ENCODE results near the gene ACYP1.

Gene ACYP1

DNA sequence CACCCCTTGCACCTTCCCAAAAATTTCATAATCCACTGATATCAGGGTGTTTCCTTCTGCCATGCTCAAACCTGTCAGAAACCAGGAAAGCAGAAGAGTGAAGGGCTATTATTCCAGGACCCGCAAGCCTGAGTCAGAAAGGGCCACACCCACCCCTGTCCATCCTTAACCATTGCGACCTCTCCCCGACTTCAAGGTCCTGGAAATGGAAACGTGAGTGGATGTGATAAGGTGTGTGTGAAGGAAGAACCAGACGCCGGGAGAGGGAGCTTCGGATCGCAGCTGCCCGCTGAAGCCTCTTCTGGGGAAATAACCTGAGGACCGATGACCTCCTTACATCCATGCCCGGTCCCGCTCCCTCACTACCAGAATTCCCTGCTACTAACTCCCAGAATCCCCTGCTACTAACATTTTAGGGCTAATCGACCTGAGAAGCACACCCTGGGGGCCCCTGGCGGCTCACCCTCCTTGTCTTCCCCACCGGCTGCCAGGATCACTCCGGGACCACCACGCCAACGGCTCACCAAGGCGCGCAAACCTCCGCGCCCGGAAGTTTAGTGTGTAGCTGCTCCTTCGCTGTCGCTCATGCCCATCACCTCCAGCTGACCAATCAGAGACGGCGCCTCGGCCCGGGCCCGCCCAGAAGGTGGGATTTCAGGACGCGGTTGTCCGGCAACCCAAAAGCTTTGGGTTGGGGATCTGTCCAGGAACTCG lies at the start of gene ACYP1:
ACYP1 (minus strand) TSS at position 534 of the 714 bp plus-strand sequence; CDS start at position 63, 471 bp downstream.
- DNase-seq (ENCODE audit: low read depth in 2 of 2): peak; percentile 76 to 80

DNA sequence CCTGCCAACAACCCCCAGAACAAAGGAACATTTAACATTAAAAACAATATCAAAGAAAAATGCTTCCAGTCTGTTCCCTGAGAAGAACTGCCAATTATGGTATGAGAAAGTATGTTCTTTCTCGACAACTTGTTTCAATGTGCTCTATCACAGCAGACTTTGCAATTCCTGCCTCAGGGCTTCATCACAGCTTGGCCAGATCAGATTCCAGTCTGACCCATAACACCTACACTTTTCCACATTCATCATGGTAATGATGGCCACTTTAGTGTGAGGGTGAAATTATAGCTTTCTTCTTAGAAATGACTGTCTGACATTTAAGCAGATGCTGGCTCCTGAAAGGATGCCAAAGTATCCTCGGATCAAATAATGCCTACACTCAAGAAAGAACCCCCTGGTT lies 46.1 kb upstream of the ACYP1 start:
- DNase-seq (ENCODE audit: low read depth in 2 of 2): no peak

DNA sequence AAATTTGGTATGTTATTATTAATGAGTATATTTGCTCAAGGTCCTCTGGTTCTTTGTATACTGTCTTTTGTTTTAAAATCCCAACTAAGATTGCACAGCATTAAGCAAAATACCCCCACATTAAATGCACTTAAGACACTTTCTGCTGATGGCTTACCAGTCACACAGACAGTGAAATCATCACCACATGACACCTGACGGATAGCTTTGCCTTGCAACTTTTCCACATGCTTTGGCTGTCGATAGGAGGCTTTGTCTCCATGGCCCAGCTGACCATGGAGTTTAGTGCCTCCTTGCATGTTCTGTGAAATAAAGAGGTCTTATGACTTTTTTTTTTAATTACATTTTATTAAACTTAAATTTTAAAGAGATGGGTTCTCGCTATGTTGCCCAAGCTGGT lies 43.4 kb upstream of the ACYP1 start:
- DNase-seq (ENCODE audit: low read depth in 2 of 2): no peak

DNA sequence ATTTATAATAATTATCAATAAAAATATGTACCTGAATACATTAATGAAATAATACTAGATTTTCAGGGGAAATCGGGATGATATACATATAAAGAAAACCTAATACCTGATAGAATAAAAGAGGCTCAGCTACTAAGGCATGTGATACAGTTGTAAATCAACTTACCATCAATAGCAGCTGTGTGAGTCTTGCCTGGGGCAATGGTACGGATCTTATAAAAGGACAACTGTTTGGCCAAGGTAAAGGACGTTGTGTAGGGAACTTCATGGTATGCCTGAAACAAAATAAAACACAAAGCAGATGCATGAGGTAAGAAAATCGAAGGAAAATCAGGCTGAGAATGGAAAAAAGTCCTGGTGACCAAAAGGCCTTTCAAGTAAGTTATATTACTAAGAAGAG lies 37.7 kb upstream of the ACYP1 start:
- DNase-seq (ENCODE audit: low read depth in 2 of 2): no peak

DNA sequence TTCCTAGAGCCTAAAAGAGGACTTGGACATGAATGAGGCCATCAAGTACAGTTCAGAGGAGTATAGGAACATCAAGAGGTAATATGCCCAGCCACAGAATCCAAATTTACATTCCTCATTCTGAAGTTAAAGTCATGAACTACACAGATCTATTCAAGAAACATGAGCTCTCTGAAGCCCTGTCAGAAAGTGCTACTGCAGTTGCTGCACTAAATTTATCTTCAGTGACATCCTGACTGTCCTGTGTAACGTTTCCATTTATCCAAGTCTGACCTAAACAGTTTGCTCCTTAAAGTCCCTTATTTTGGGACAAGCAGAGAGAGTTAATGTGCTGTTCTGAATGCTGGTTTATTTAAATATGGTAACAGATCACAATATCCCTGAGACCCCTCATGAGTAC lies 34.9 kb upstream of the ACYP1 start:
- no peak for DNase-seq (ENCODE audit: low read depth in 2 of 2)

DNA sequence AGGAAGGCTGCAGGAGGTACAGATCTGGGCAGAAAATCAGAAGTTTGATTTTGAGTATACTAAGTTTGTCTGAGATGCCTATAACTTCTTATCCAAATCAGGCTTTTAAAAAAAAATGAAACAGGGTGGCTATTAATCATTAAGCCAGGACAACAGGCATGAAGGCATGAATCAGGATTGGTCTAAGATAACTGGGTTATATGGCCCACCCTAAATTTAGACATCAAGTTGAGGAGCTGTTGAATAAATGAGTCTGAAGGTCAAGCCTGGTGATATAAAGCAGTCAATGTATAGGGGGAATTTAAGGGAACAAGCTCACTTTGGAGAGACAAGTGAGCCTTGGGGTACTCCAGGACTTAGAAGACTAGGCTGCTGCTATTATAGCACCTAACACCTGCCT lies 34.4 kb upstream of the ACYP1 start:
- no peak for DNase-seq (ENCODE audit: low read depth in 2 of 2)

DNA sequence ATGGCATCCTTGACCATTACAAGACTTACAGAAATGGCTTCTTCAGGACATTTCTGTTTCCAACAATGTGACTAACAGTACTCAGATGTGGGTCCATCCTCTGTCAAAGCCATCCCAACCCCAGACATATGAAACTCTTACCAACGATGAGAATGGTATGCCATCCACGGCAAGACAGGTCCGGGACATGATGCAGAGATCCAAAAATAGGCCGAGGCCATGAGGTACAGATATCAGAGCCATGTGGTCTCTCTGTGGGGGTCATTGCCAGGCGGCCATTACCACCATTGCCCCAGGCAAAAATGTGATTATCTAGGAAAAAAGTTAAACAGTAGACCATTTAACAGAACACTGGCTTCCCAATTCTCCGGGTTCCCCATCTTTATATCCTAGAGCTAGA lies 33.1 kb upstream of the ACYP1 start:
- no peak for DNase-seq (ENCODE audit: low read depth in 2 of 2)

DNA sequence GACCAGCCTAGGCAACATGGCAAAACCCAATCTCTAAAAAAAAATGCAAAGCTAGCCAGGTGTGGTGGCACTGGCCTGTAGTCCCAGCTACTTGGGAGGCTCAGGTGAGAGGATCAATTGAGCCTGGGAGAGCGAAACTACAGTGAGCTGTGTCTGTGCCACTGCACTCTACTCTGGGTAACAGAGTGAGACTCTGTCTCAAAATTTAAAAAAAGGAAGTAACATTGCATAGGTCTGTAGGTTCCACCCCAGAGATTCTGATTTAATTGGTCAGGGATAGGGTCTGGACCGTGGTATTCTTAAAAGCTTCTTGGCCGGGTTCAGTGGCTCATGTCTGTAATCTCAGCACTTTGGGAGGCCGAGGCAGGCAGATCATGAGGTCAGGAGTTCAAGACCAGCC lies 31.9 kb upstream of the ACYP1 start:
- no peak for DNase-seq (ENCODE audit: low read depth in 2 of 2)

DNA sequence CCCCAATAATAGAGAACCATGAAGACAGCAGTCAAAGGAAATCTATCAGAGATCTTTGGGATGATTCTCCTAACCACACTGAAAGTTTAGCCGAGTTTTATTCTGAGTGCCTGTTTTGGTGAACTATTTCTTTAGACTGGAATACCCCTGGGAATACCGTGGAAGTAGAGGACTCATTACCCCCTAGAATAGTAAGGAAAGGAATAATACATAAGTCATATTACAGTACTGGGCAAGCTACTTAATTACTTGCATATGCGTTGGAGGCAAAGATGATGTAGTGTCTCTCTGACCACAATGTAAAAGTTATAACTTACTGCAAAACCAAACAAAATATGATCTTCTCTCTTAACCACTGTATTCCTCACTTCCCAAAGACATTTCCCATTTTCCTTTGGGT lies 31.1 kb upstream of the ACYP1 start:
- no peak for DNase-seq (ENCODE audit: low read depth in 2 of 2)

DNA sequence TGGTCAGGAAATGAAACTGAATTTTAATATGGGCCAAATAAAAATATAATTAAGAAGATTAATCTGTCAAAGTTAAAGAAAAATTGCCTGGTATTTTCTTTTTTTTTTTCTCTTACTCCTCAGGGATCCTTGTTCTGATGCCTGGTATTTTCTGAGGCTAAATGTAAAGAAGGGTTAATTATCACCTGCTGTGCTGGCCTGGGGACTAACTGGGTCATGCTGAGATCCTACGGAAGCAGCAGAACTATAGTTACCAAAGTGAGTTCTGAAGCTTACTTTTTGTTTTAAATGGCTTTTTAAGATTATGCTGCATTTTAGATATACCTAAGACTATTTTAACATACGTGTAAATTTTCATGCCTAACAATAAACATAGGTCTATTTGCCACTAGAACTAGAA lies 28.9 kb upstream of the ACYP1 start:
- DNase-seq (ENCODE audit: low read depth in 2 of 2): no peak

DNA sequence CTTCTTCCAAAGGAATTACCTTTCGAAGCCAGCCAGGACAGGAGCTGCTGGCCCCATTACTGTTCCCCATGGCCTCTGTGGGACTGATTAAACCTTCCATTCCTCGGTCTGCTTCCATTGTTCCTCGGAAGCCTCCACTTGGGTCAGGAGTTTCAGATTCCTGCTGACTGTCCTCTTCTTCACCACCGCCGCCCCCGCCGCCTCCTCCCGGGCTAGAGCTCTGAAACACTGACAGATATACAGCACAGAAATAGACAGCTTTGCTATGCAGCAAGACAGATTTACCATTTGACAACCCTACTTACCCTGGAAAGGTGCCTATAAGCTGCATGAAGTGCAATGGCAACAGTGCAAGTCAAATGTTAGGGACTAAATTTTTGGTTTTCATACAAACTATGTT lies 27.4 kb upstream of the ACYP1 start:
- DNase-seq (ENCODE audit: low read depth in 2 of 2): no peak

DNA sequence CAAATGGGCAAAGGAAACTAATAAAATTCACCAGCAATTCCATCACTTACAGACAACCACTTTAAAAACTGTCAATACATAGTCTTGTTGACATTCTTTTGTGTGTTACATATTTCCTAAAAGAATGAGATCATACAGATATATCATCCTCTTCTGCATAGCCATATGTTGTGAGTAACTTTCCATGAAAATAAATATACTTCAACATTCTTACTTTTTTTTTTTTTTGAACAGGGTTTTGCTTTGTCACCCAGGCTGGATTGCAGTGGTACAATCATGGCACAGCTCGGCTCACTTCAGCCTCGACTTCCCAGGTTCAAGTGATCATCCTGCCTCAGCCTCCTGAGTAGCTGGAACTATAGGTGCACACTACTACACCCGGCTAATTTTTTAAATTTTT lies 26.5 kb upstream of the ACYP1 start:
- no peak for DNase-seq (ENCODE audit: low read depth in 2 of 2)

DNA sequence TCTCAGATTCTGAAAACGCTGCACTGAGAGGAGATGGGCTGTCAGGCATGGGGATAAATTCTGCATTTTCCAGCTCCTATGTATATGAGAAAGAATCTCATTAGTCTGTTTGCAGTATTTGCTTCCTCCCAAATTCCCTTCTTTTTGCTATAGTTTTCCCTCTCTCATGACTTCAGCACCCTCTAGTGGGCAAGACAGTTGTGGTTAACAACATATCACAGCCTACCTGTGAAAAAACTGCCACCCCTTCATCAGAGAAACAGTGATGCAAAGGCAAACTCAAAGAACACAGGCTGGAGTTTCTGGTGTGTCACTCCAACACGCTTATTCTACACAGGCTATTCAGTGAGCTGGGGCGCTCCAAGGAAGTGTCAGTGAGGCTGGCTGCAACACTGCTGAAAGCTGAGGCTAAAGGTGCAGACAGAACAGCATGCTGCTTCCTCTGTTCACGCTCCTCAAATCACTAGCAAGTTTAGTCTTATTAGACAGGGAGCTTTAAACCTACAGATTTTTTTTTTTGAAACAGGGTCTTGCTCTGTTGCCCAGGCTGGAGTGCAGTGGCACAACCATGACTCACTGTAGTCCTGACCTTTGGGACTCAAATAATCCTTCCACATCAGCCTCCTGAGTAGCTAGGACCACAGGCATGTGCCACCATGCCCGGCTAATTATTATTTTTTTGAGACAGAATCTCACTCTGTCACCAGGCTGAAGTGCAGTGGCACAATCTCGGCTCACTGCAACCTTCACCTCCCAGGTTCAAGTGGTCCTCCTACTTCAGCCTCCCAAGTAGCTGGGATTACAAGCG lies 24.9 kb upstream of the ACYP1 start:
- no peak for DNase-seq (ENCODE audit: low read depth in 2 of 2)

DNA sequence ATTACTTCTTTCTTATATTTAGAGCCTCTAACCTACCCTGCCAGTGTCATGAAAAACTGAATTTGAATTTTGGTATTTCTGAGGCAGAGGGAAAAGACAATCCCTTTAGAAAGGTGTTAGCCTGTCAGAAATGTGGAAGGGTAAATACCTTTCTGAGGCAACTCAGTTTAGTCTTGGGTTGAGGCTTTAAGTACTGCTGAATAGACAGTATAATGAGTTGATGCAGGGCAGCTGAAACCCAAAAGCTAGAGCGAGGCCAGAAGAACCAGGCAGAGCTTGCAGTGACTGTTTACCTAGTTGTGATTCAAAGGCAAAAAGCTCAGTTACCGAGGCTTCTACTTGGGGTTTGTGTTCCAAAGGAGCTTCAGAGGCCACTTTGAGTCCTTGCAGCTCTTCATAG lies 24.3 kb upstream of the ACYP1 start:
- no peak for DNase-seq (ENCODE audit: low read depth in 2 of 2)

DNA sequence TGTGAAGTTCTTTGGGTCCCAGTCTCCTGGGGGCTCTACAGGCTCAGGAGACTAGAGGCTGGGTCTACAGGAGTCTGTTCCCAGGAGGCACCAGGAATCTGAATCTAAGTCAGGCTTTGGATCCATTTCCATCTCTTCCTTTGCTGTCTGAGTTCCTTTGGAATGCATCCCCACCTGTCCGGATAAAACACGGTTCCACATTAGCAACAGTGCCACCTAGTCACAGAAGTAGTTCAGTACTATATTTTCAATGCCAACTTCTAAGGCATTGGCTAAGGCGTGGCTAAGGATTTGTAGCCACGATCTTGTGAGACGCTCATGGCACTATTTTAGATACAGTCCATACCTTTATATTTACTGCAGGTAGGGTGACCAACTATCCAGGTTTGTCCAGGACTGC lies 20.7 kb upstream of the ACYP1 start:
- DNase-seq (ENCODE audit: low read depth in 2 of 2): no peak

DNA sequence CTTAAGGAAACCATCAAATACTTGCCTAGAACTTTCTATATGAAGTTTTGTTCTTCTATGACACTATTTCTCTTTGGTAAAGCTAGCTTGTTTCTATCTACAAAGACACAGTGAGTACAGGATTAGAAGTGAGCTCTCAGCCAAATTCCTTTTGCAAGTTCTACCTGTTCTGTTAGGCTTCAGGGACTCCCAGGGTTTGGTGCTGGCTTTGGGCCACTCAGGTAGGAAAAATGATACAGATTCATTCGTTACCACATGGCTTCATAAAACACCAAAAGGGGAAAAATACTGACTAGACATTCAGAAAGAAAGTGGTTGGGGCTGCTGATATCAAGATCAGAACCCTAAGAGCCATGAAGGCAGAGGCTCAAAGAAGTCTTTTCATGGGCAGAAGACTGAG lies 19.4 kb upstream of the ACYP1 start:
- DNase-seq (ENCODE audit: low read depth in 2 of 2): no peak

DNA sequence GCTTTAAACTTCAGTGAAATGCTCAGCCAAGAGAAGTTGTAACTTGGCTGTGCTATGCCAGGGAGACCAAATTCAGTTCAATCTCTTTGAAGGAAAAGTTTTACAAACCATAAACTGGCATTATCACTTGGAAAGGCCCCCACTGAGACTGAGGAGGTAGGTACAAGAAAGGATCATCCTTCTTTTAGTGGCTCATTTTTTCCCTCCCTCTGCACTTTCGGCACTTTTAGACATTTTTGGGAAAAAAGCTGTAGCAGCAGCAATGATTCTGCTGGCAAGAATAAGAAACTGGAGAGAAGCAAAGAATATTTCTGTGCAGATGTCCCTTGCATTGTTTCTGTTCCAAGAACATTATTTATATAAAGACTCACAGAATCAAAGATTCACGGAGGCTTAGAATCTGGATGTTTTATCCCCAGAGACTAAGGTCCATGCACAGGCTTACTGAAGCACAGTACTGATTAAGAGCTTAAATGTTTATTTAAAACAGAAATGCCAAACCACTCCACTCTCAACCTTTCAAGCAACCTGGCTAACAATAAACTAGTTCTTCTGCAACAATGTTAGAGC lies 17.9 kb upstream of the ACYP1 start:
- DNase-seq (ENCODE audit: low read depth in 2 of 2): no peak

DNA sequence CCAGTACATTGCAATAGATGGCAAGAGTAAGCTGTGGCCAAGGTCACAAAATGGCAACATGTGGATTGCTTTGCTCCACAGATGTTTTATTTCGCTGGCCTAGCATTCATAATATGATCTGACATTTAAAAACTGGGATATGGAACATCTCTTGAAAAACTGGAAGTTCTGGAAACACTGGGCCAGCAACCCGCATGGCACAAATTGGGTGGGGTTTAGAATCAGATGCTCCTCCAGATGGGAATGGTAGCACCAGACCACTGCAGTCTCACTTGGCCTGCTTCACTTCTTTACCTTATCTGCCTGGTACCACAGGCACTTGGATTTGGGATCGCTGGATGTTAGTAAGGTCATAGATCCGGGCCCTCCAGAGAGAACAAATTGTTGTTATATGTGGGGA lies 15.7 kb upstream of the ACYP1 start:
- no peak for DNase-seq (ENCODE audit: low read depth in 2 of 2)

DNA sequence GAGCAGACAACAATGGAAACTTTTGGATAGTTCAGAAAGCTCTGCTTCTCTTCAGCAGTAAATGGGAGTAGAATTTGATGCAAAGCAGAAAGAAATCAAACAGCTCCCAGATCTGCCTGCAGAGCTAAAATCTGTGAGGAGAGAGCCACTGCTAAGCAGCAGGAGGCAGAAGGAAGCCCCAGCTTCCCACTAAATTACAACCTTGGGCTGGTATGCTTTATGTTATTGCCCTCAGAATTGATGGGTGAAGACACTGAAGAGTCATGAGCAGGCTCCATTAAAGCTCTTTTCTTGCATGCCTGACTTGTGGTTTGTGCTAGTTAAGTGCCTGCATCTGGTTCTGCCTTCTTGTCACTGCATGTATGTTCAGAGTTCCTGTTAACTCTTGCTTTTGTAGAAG lies 14.0 kb upstream of the ACYP1 start:
- DNase-seq (ENCODE audit: low read depth in 2 of 2): no peak

DNA sequence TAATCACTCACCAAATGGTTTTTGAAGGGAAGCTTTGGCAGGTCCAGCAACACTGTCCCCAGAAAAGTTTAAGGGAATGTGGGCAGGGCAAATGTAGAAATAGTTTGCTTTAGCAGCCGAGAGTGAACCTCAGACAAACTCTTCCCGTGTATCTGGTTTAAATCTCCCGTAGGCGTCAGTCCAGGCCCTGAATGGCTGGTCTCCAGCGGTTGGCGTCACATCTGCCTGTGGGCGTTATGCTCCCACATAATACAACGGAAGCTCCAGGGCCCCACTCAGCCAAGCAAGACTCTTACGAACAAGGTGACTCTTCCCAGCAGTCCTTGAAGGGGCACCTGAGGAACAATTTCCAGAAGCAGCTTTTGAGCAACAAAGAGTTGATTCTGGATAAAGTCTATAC lies 6.6 kb upstream of the ACYP1 start:
- DNase-seq (ENCODE audit: low read depth in 2 of 2): no peak

DNA sequence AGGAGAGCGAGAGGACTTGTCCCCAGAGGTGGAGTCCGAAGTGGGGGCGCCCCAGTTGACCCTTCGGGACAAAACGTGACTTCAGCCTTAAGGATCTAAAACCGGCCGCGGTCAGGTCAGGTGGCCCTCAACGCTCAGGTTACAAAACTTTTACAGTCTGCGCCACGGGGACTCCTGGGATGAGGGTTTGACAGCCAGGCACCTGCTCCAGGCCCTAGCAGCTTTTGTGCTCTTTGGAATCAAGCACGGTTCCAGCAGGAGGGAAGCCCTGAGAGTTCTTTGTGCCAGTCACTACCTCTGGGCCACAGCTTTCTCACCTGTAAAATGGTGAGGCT lies 6.0 kb upstream of the ACYP1 start:
- DNase-seq (ENCODE audit: low read depth in 2 of 2): no peak

DNA sequence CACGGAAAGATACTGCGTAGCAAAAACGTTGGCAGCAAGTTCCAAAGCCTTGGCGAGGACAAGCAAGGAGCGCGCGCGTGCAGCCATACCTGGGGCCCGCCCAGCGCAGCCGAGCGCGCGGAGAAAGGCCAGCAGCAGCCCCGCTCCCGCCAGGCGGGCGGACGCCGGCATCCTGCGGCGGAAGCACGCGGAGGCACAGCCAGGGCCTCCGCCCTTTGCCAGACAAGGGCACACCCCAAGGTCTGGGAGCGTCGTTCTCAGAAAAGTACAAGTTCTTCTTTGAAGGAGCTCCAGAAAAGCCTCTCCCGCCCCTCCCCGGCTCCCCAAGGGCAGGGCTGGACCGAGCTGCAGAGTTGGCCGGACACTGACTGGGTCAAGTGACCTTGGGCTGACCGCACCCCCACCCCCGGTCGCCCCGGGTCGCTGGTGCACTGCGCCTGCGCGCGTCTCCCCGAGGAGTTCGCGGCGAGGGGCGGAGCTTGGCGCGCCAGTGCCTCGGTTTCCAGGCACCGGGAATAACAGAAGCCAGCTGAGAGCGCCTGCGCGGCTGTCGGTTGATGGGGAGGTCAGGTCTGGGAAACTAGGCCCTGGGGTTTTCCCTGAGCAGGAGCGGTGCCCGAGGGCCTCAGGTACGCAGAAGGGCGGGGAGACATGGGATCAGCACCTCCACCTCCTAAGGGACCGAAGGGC lies 5.4 kb upstream of the ACYP1 start, which contains the start of gene ZC2HC1C:
ZC2HC1C (plus strand) TSS at position 521 of the 690 bp plus-strand sequence. CDS start 933 bp downstream, outside the sequence.
- no peak for DNase-seq (ENCODE audit: low read depth in 2 of 2)
